T-helper 9 cell (primary cell): ENCODE data around the gene APH1B.
"Not testable (repeated sequence)": the region's sequence is repeated elsewhere in the genome, so short reads cannot be mapped to it uniquely, and the experiment has no call there.

Experiments
- DNase-seq: peaks from one replicate; pipeline ENCODE4 v3.0.0-alpha.2; 2020

APH1B gene

GRCh38 chr15:63334821-63335220 is 57.4 kb downstream of the APH1B start:
- DNase-seq, result no peak

GRCh38 chr15:63335543-63336240 is 58.3 kb downstream of the APH1B start:
- DNase-seq, result no peak

GRCh38 chr15:63337046-63337445 is 59.6 kb downstream of the APH1B start:
- DNase-seq, result no peak

- no peak for DNase-seq
Measured at GRCh38 chr15:63338170-63338569, 60.8 kb downstream of the APH1B start.

GRCh38 chr15:63339006-63339766 is 61.8 kb downstream of the APH1B start:
- no peak for DNase-seq

GRCh38 chr15:63339836-63340235 is 62.4 kb downstream of the APH1B start:
- no peak for DNase-seq

- no peak for DNase-seq
Measured at GRCh38 chr15:63340353-63340752, 62.9 kb downstream of the APH1B start.

- DNase-seq, result no peak
Measured at GRCh38 chr15:63340878-63341277, 63.5 kb downstream of the APH1B start.

- no peak for DNase-seq
Measured at GRCh38 chr15:63341898-63342297, 64.5 kb downstream of the APH1B start.

GRCh38 chr15:63342996-63343562 is 65.7 kb downstream of the APH1B start:
- not testable (repeated sequence) for DNase-seq

- DNase-seq, result no peak
Measured at GRCh38 chr15:63344731-63345390, 67.5 kb downstream of the APH1B start.

GRCh38 chr15:63345391-63345752 is 68.0 kb downstream of the APH1B start:
- no peak for DNase-seq

- no peak for DNase-seq
Measured at GRCh38 chr15:63347074-63347857, 69.9 kb downstream of the APH1B start.

GRCh38 chr15:63348392-63348791 is 71.0 kb downstream of the APH1B start:
- DNase-seq, result no peak

GRCh38 chr15:63349156-63349555 is 71.8 kb downstream of the APH1B start:
- DNase-seq, result no peak

- no peak for DNase-seq
Measured at GRCh38 chr15:63349621-63350020, 72.2 kb downstream of the APH1B start.

GRCh38 chr15:63350178-63350621 is 72.8 kb downstream of the APH1B start:
- no peak for DNase-seq

GRCh38 chr15:63351170-63351569 is 73.8 kb downstream of the APH1B start:
- no peak for DNase-seq

- no peak for DNase-seq
Measured at GRCh38 chr15:63352808-63353207, 75.4 kb downstream of the APH1B start.

- DNase-seq, result no peak
Measured at GRCh38 chr15:63353261-63353660, 75.9 kb downstream of the APH1B start.

- no peak for DNase-seq
Measured at GRCh38 chr15:63353887-63354286, 76.5 kb downstream of the APH1B start.

GRCh38 chr15:63354821-63355650 is 77.6 kb downstream of the APH1B start:
- DNase-seq, result no peak
